Measurements from ENCODE around the gene PAPSS2.
"Not testable (repeated sequence)": the region's sequence is repeated elsewhere in the genome, so short reads cannot be mapped to it uniquely, and the experiment has no call there.

Gene PAPSS2

GRCh38 chr10:87715552-87716347 lies 56.1 kb downstream of the PAPSS2 start:
- peaks cover 7% of the 10 kb centered on the region for H3K4me1 Mint-ChIP-seq (ENCODE audit: low read depth)
- peaks cover 2% of the 10 kb centered on the region for H3K27me3 Mint-ChIP-seq (ENCODE audit: low read depth)
- H3K4me3 Mint-ChIP-seq: no peak overlapping the region
- H3K9me3 Mint-ChIP-seq: no peaks in the 10 kb centered on the region
- H3K36me3 Mint-ChIP-seq (ENCODE audit: low read depth): no peaks in the 10 kb centered on the region
- DNase-seq (ENCODE audit: low spot score): no peak
- H3K27ac Mint-ChIP-seq: no peak overlapping the region

- no peaks in the 10 kb centered on the region for H3K36me3 Mint-ChIP-seq (ENCODE audit: low read depth)
- no peaks in the 10 kb centered on the region for H3K9me3 Mint-ChIP-seq
- no peak for DNase-seq (ENCODE audit: low spot score)
- H3K4me3 Mint-ChIP-seq: no peak overlapping the region
- H3K27me3 Mint-ChIP-seq (ENCODE audit: low read depth): peaks cover 2% of the 10 kb centered on the region
- no peak overlapping the region for H3K27ac Mint-ChIP-seq
- peaks cover 7% of the 10 kb centered on the region for H3K4me1 Mint-ChIP-seq (ENCODE audit: low read depth)
Measured at GRCh38 chr10:87716348-87716670, 56.6 kb downstream of the PAPSS2 start.

- H3K4me3 Mint-ChIP-seq: no peak overlapping the region
- no peak overlapping the region for H3K27ac Mint-ChIP-seq
- H3K36me3 Mint-ChIP-seq (ENCODE audit: low read depth): no peaks in the 10 kb centered on the region
- H3K9me3 Mint-ChIP-seq: no peaks in the 10 kb centered on the region
- H3K27me3 Mint-ChIP-seq (ENCODE audit: low read depth): peaks cover 23% of the 10 kb centered on the region
- DNase-seq (ENCODE audit: low spot score): no peak
- peaks cover 8% of the 10 kb centered on the region for H3K4me1 Mint-ChIP-seq (ENCODE audit: low read depth)
Measured at GRCh38 chr10:87720665-87721064, 61.0 kb downstream of the PAPSS2 start.

- Mint-ChIP-seq H3K4me3 (no peak overlapping the region), H3K9me3 (no peaks in the 10 kb centered on the region), H3K4me1 (ENCODE audit: low read depth) (peaks cover 2% of the 10 kb centered on the region), H3K36me3 (ENCODE audit: low read depth) (no peaks in the 10 kb centered on the region), H3K27ac (no peak overlapping the region), H3K27me3 (ENCODE audit: low read depth) (peaks cover 23% of the 10 kb centered on the region)
- DNase-seq (ENCODE audit: low spot score): no peak
Measured at GRCh38 chr10:87721781-87722180, 62.1 kb downstream of the PAPSS2 start.

- Mint-ChIP-seq H3K27ac (no peak overlapping the region), H3K9me3 (no peaks in the 10 kb centered on the region), H3K36me3 (ENCODE audit: low read depth) (no peaks in the 10 kb centered on the region), H3K27me3 (ENCODE audit: low read depth) (peaks cover 29% of the 10 kb centered on the region), H3K4me3 (no peak overlapping the region), H3K4me1 (ENCODE audit: low read depth) (peaks cover 2% of the 10 kb centered on the region)
- no peak for DNase-seq (ENCODE audit: low spot score)
Measured at GRCh38 chr10:87722716-87723115, 63.0 kb downstream of the PAPSS2 start.

GRCh38 chr10:87723500-87723899 lies 63.8 kb downstream of the PAPSS2 start:
- Mint-ChIP-seq H3K36me3 (ENCODE audit: low read depth) (no peaks in the 10 kb centered on the region), H3K4me1 (ENCODE audit: low read depth) (peaks cover 2% of the 10 kb centered on the region), H3K4me3 (no peak overlapping the region), H3K27ac (no peak overlapping the region), H3K27me3 (ENCODE audit: low read depth) (peaks cover 28% of the 10 kb centered on the region), H3K9me3 (no peaks in the 10 kb centered on the region)
- DNase-seq (ENCODE audit: low spot score): no peak

GRCh38 chr10:87724789-87725188 lies 65.1 kb downstream of the PAPSS2 start:
- no peaks in the 10 kb centered on the region for H3K36me3 Mint-ChIP-seq (ENCODE audit: low read depth)
- H3K27me3 Mint-ChIP-seq (ENCODE audit: low read depth): peaks cover 31% of the 10 kb centered on the region
- no peaks in the 10 kb centered on the region for H3K9me3 Mint-ChIP-seq
- H3K4me1 Mint-ChIP-seq (ENCODE audit: low read depth): peaks cover 2% of the 10 kb centered on the region
- no peak overlapping the region for H3K4me3 Mint-ChIP-seq
- no peak overlapping the region for H3K27ac Mint-ChIP-seq
- DNase-seq (ENCODE audit: low spot score): no peak

GRCh38 chr10:87729940-87730339 lies 70.3 kb downstream of the PAPSS2 start:
- H3K4me3 Mint-ChIP-seq: no peak overlapping the region
- H3K4me1 Mint-ChIP-seq (ENCODE audit: low read depth): no peaks in the 10 kb centered on the region
- H3K9me3 Mint-ChIP-seq: no peaks in the 10 kb centered on the region
- H3K27me3 Mint-ChIP-seq (ENCODE audit: low read depth): peaks cover 32% of the 10 kb centered on the region
- H3K27ac Mint-ChIP-seq: no peak overlapping the region
- H3K36me3 Mint-ChIP-seq (ENCODE audit: low read depth): no peaks in the 10 kb centered on the region
- no peak for DNase-seq (ENCODE audit: low spot score)

GRCh38 chr10:87733081-87733480 lies 73.4 kb downstream of the PAPSS2 start:
- H3K9me3 Mint-ChIP-seq: no peaks in the 10 kb centered on the region
- DNase-seq (ENCODE audit: low spot score): no peak
- peaks cover 31% of the 10 kb centered on the region for H3K27me3 Mint-ChIP-seq (ENCODE audit: low read depth)
- H3K4me3 Mint-ChIP-seq: no peak overlapping the region
- H3K36me3 Mint-ChIP-seq (ENCODE audit: low read depth): no peaks in the 10 kb centered on the region
- H3K4me1 Mint-ChIP-seq (ENCODE audit: low read depth): no peaks in the 10 kb centered on the region
- no peak overlapping the region for H3K27ac Mint-ChIP-seq

GRCh38 chr10:87734987-87735827 lies 75.5 kb downstream of the PAPSS2 start:
- H3K27me3 Mint-ChIP-seq (ENCODE audit: low read depth): peaks cover 28% of the 10 kb centered on the region
- H3K27ac Mint-ChIP-seq: no peak overlapping the region
- no peaks in the 10 kb centered on the region for H3K9me3 Mint-ChIP-seq
- H3K4me1 Mint-ChIP-seq (ENCODE audit: low read depth): no peaks in the 10 kb centered on the region
- DNase-seq (ENCODE audit: low spot score): no peak
- no peaks in the 10 kb centered on the region for H3K36me3 Mint-ChIP-seq (ENCODE audit: low read depth)
- no peak overlapping the region for H3K4me3 Mint-ChIP-seq

GRCh38 chr10:87738253-87738652 lies 78.6 kb downstream of the PAPSS2 start:
- H3K27ac Mint-ChIP-seq; H3K9me3 Mint-ChIP-seq; H3K4me1 Mint-ChIP-seq (ENCODE audit: low read depth); DNase-seq (ENCODE audit: low spot score); H3K4me3 Mint-ChIP-seq; H3K36me3 Mint-ChIP-seq (ENCODE audit: low read depth): not testable (repeated sequence)
- peaks cover 31% of the 10 kb centered on the region for H3K27me3 Mint-ChIP-seq (ENCODE audit: low read depth)

GRCh38 chr10:87739703-87740102 lies 80.0 kb downstream of the PAPSS2 start:
- no peaks in the 10 kb centered on the region for H3K4me1 Mint-ChIP-seq (ENCODE audit: low read depth)
- no peak overlapping the region for H3K27ac Mint-ChIP-seq
- no peaks in the 10 kb centered on the region for H3K9me3 Mint-ChIP-seq
- peaks cover 26% of the 10 kb centered on the region for H3K27me3 Mint-ChIP-seq (ENCODE audit: low read depth)
- no peak for DNase-seq (ENCODE audit: low spot score)
- no peak overlapping the region for H3K4me3 Mint-ChIP-seq
- no peaks in the 10 kb centered on the region for H3K36me3 Mint-ChIP-seq (ENCODE audit: low read depth)

- Mint-ChIP-seq H3K27ac (no peak overlapping the region), H3K9me3 (no peaks in the 10 kb centered on the region), H3K4me3 (no peak overlapping the region), H3K36me3 (ENCODE audit: low read depth) (no peaks in the 10 kb centered on the region), H3K4me1 (ENCODE audit: low read depth) (no peaks in the 10 kb centered on the region), H3K27me3 (ENCODE audit: low read depth) (peaks cover 20% of the 10 kb centered on the region)
- no peak for DNase-seq (ENCODE audit: low spot score)
Measured at GRCh38 chr10:87740254-87740655, 80.6 kb downstream of the PAPSS2 start.

- not testable (repeated sequence) for H3K9me3 Mint-ChIP-seq; H3K4me1 Mint-ChIP-seq (ENCODE audit: low read depth); H3K4me3 Mint-ChIP-seq; H3K36me3 Mint-ChIP-seq (ENCODE audit: low read depth); H3K27ac Mint-ChIP-seq; DNase-seq (ENCODE audit: low spot score)
- H3K27me3 Mint-ChIP-seq (ENCODE audit: low read depth): peaks cover 13% of the 10 kb centered on the region
Measured at GRCh38 chr10:87742992-87743610, 83.4 kb downstream of the PAPSS2 start.
